CD4-positive, alpha-beta T cell (primary cell): Measurements from ENCODE around the gene TMEM39B. TPM values are rescaled to one million over a fixed set of nuclear protein-coding genes. Genes with fewer than 3 reads are reported as not detected.

ENCODE experiments used
- ATAC-seq: fragments of 200-7000 bp; cut with Tn5 transposase; one replicate; pipeline ENCODE4 v1.10.0; 2022; ENCODE audit warnings: mild to moderate bottlenecking; ENCODE audit not compliant: poor library complexity
- CTCF ChIA-PET: fragments of 350-600 bp; sonication (Branson Sonifier 250); formaldehyde crosslinking; loops from one replicate; lab custom pipeline; 2021; ENCODE audit warnings: antibody characterized with exemption, inconsistent platforms; lab: Charles Lee
- POLR2A ChIA-PET: fragments of 350-600 bp; sonication (Branson Sonifier 250); formaldehyde crosslinking; loops from one replicate; lab custom pipeline; 2021; ENCODE audit warnings: antibody characterized with exemption, inconsistent platforms; lab: Charles Lee
- DNase-seq, 14 experiments: peaks; one replicate each; pipeline ENCODE4 v3.0.0-alpha.2; 2013 to 2020; ENCODE audit warnings: mixed read lengths in 2 of 14
- H3K27ac ChIP-seq, 2 donors: one replicate each; pipeline versions ENCODE4 v1.5.1 to v1.7.0; 2013; ENCODE audit warnings: low read length in 2 of 2, low read depth in 1 of 2, mild to moderate bottlenecking in 1 of 2
- H3K27me3 ChIP-seq, 2 experiments: 1 replicate in 1 of 2; 2 replicates in 1 of 2; pipeline versions ENCODE4 v1.6.1 to v1.7.0; 2013; ENCODE audit warnings: low read length in 2 of 2, control low read depth in 1 of 2, mild to moderate bottlenecking in 1 of 2, moderate library complexity in 1 of 2; ENCODE audit not compliant: insufficient read depth in 2 of 2, control insufficient read depth in 1 of 2
- H3K36me3 ChIP-seq: one replicate; pipeline ENCODE4 v1.6.1; 2013; ENCODE audit warnings: low read length, control low read depth; ENCODE audit not compliant: insufficient read depth
- H3K4me1 ChIP-seq: one replicate; pipeline ENCODE4 v1.6.1; 2013; ENCODE audit warnings: low read length, control low read depth; ENCODE audit not compliant: insufficient read depth
- H3K4me3 ChIP-seq: one replicate; pipeline ENCODE4 v1.5.1; 2013; ENCODE audit warnings: mild to moderate bottlenecking, low read length, moderate library complexity
- H3K9me3 ChIP-seq, 2 experiments: 1 replicate in 1 of 2; 2 replicates in 1 of 2; pipeline versions ENCODE4 v1.6.1 to v1.7.0; 2013; ENCODE audit warnings: low read length in 2 of 2, mild to moderate bottlenecking in 2 of 2, control low read depth in 1 of 2, moderate library complexity in 1 of 2; ENCODE audit not compliant: control insufficient read depth in 1 of 2, insufficient read depth in 1 of 2
- H3K27ac Mint-ChIP-seq: one replicate; pipeline ENCODE4 v1.8.0; 2020; ENCODE audit warnings: mixed read lengths
- H3K27me3 Mint-ChIP-seq: one replicate; pipeline ENCODE4 v1.8.0; 2021; ENCODE audit warnings: mixed read lengths
- H3K36me3 Mint-ChIP-seq: one replicate; pipeline ENCODE4 v1.8.0; 2021; ENCODE audit warnings: low read depth, mixed read lengths
- H3K4me1 Mint-ChIP-seq: one replicate; pipeline ENCODE4 v1.8.0; 2021; ENCODE audit warnings: low read depth, mixed read lengths
- H3K4me3 Mint-ChIP-seq: one replicate; pipeline ENCODE4 v1.8.0; 2020; ENCODE audit warnings: mild to moderate bottlenecking, mixed read lengths
- H3K9me3 Mint-ChIP-seq: one replicate; pipeline ENCODE4 v1.8.0; 2020; ENCODE audit warnings: mixed read lengths
- intact Hi-C, 2 experiments: fragments of 100-400 bp; cut with DNase I in 1 of 2; cut with micrococcal nuclease in 1 of 2; formaldehyde crosslinking; loops; one replicate each; pipeline versions ENCODE4 v1.15.1 to v1.9.0; 2023 to 2025; cut with DNase I, micrococcal nuclease
- total RNA-seq, 174 experiments: library from RNA in 2 of 174; stranded (reverse) in 2 of 174; gene quantifications; one replicate each; pipeline ENCODE4 v1.2.3 and lab custom pipeline; 2021 to 2026
- TF ChIP-seq, protein P1 (sequence below): fragments of 200-600 bp; IDR thresholded peaks from one replicate; pipeline ENCODE4 v1.8.0; 2022; ENCODE audit warnings: antibody characterized with exemption, mild to moderate bottlenecking

The TMEM39B gene
- total RNA-seq, 2 experiments from 2014 or later = 7.2 to 7.9 TPM

GRCh38 chr1:32055416-32055815 lies 17.3 kb upstream of the TMEM39B start:
- Histone ChIP-seq H3K4me1 (no peaks in the 10 kb centered on the region), H3K36me3 (peaks cover 85% of the 10 kb centered on the region), H3K9me3 (no peaks in the 10 kb centered on the region), H3K27ac (no peak overlapping the region), H3K4me3 (no peak overlapping the region), H3K27me3 (no peaks in the 10 kb centered on the region)
- DNase-seq = no peak
- CTCF ChIA-PET = interaction anchor here (1.2 kb wide), 1 partner anchor 11 kb away, joined by 3 read pairs; no protein-coding TSS in a partner anchor
- peaks cover 80% of the 10 kb centered on the region for H3K36me3 Mint-ChIP-seq
- TF ChIP-seq, protein P1, sequence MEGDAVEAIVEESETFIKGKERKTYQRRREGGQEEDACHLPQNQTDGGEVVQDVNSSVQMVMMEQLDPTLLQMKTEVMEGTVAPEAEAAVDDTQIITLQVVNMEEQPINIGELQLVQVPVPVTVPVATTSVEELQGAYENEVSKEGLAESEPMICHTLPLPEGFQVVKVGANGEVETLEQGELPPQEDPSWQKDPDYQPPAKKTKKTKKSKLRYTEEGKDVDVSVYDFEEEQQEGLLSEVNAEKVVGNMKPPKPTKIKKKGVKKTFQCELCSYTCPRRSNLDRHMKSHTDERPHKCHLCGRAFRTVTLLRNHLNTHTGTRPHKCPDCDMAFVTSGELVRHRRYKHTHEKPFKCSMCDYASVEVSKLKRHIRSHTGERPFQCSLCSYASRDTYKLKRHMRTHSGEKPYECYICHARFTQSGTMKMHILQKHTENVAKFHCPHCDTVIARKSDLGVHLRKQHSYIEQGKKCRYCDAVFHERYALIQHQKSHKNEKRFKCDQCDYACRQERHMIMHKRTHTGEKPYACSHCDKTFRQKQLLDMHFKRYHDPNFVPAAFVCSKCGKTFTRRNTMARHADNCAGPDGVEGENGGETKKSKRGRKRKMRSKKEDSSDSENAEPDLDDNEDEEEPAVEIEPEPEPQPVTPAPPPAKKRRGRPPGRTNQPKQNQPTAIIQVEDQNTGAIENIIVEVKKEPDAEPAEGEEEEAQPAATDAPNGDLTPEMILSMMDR = no peak
- H3K27ac Mint-ChIP-seq = peak overlapping the region; percentile 33
- intact Hi-C loops = no loop called here
- POLR2A ChIA-PET = interaction anchor here (1.5 to 2.8 kb wide), 2 partner anchors 17 to 70 kb away, joined by 4 to 15 read pairs; partner anchors contain the start of gene TMEM39B
- H3K4me3 Mint-ChIP-seq = no peak overlapping the region
- H3K27me3 Mint-ChIP-seq = no peaks in the 10 kb centered on the region
- ATAC-seq = no peak
- no peaks in the 10 kb centered on the region for H3K9me3 Mint-ChIP-seq
- H3K4me1 Mint-ChIP-seq = no peaks in the 10 kb centered on the region

DNA sequence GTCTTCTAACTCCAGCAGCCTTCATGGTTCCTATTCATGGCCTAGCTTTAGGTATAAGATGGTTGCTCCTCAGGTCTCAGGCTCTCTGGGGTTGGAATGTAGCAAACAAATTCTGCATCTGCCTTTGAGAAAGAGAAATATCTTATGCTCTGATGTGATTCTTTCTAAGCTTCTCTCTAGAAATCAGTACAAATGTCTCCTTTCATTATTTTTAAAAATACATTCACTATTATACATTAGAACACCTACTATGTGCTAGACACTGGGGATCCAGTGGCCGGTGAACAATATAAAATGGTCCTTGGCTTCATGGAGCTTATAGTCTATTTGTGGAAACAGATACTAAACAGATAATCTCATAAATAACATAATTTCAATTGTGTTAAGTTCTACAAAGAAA lies 16.1 kb upstream of the TMEM39B start:
- no peak overlapping the region for H3K4me3 Mint-ChIP-seq
- Histone ChIP-seq H3K9me3 (no peaks in the 10 kb centered on the region), H3K27ac (peak overlapping the region; percentile 11 to 40), H3K4me3 (no peak overlapping the region), H3K4me1 (no peaks in the 10 kb centered on the region), H3K27me3 (no peaks in the 10 kb centered on the region), H3K36me3 (peaks cover 90% of the 10 kb centered on the region)
- ATAC-seq = no peak
- intact Hi-C loops = no loop called here
- H3K9me3 Mint-ChIP-seq = no peaks in the 10 kb centered on the region
- H3K27ac Mint-ChIP-seq = peak overlapping the region; percentile 55
- no peaks in the 10 kb centered on the region for H3K4me1 Mint-ChIP-seq
- CTCF ChIA-PET = interaction anchor here (1.2 kb wide), 1 partner anchor 53 kb away, joined by 3 read pairs; no protein-coding TSS in a partner anchor
- H3K27me3 Mint-ChIP-seq = no peaks in the 10 kb centered on the region
- POLR2A ChIA-PET = interaction anchor here (0.9 to 2.8 kb wide), 4 partner anchors 10 to 72 kb away, joined by 3 to 15 read pairs (median 4); partner anchors contain the start of genes KPNA6 and TMEM39B
- TF ChIP-seq, protein P1 = no peak
- DNase-seq = no peak
- peaks cover 85% of the 10 kb centered on the region for H3K36me3 Mint-ChIP-seq

- H3K27ac ChIP-seq = no peak overlapping the region
- H3K9me3 Mint-ChIP-seq = no peaks in the 10 kb centered on the region
- TF ChIP-seq, protein P1 = no peak
- peak overlapping the region; percentile 19 for H3K27ac Mint-ChIP-seq
- POLR2A ChIA-PET = interaction anchor here (1.2 kb wide), 1 partner anchor 302 kb away, joined by 3 read pairs; no protein-coding TSS in a partner anchor
- H3K36me3 Mint-ChIP-seq = peaks cover 50% of the 10 kb centered on the region
- CTCF ChIA-PET = interaction anchor here (1.0 kb wide), 1 partner anchor 57 kb away, joined by 3 read pairs; no protein-coding TSS in a partner anchor
- H3K27me3 ChIP-seq = no peaks in the 10 kb centered on the region
- peaks cover 9% of the 10 kb centered on the region for H3K4me1 Mint-ChIP-seq
- no peaks in the 10 kb centered on the region for H3K27me3 Mint-ChIP-seq
- intact Hi-C loops = loop anchor here in 1 of 2 experiments (5.0 kb wide), 4 partner anchors 84 to 299 kb away; partner anchors contain the start of genes ADGRB2 and SPOCD1
- DNase-seq = no peak
- no peak for ATAC-seq
- H3K36me3 ChIP-seq = peaks cover 62% of the 10 kb centered on the region
- H3K4me3 Mint-ChIP-seq = no peak overlapping the region
- H3K4me3 ChIP-seq = no peak overlapping the region
- H3K9me3 ChIP-seq = no peaks in the 10 kb centered on the region
- H3K4me1 ChIP-seq = peaks cover under 1% of the 10 kb centered on the region
These were observed 11.8 kb upstream of the TMEM39B start for GRCh38 chr1:32060914-32061313.
